ENCODE measurements around the gene PLCB1.
"Not testable (repeated sequence)": the region's sequence is repeated elsewhere in the genome, so short reads cannot be mapped to it uniquely, and the experiment has no call there.

PLCB1 gene

DNA sequence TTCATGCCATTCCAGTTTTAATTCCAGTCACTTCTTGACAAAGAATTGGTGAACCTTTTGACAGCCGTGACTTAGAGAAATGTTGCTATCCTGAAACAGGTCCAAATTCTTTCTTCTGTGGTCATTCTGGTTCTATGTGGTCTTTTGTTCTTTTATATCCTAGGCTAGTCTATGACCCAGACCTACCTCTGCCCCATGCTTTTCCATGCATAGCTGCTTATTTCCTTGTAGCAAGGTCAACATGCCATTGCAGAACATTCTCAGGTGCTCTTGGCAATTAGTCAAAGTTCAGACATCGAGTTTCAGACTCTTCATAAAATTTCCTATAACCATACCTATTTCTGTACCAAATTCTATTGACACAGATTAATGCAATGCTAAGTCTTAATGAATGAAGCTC is 202.6 kb downstream of the PLCB1 start:
- DNase-seq (ENCODE audit: low spot score): no peak

DNA sequence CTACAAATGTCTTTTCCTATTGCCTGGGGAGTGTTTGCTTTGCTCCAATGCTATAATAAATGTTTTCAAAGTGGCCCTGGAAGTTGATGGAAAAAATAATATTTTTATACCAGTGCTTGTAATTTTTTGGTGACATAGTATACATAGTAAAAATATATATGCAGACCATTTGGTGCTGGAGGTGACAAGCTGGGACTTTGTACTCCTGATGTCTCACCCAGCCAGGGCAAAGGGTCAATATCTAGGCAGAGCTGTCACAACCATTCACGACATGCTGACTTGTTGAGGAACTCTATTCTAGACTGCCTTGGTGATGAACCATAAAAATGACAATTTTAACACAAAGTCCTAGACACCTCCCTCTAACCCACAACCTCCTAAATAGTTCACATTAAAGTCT is 203.0 kb downstream of the PLCB1 start:
- DNase-seq (ENCODE audit: low spot score): no peak

DNA sequence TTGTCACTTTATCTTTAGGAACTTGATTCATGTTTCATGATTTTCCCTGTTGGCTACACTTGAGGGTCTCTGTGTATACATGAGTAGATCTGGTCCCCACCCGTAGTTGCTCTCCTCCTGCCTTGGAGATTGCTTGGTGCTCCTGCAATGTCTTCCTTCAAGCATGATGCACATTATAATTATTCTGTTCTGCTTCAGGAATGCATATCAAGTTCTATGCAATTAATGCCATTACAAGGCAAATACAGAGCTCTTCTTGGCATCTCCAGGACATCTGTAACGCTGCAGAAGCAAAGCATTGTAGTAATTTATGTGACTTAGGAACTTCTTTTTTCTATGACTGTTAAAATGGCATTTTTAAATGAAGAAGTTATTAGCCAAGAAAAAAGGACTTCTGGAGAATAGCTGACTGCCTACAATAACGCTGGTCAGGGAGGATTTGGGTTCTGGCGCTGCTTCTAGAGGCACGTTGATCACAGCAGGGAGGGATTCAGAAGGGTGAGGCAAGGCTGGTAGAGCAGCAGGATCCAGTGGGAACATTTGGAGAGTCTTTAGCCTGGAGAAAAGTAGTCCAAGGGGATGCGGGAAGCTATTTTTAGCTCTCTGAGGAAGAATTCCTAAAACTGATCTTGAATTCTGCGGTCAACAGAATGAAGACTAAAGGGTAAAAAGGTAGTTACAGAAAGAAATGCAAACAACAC is 203.6 kb downstream of the PLCB1 start:
- DNase-seq (ENCODE audit: low spot score): no peak

DNA sequence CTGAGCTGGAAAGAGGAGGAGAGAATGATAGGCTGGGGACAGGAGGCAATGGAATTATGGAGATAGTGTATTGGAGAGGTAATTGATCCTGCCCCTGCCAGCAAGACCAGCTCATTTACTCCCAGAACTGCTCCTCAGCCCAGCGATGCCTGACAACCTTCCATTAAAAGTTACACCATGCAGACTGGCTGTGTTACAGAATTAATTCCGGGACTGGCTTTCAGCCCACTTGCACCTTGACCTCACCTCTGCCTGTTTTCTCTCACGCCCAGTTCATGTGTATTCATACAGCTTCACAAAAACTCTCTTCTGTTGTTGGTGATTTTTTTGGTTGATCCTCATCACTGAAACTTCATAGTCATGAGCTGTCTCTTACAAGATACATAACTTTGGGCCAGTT is 207.3 kb downstream of the PLCB1 start:
- DNase-seq (ENCODE audit: low spot score): no peak

GRCh38 chr20:8342391-8342790 is 210.3 kb downstream of the PLCB1 start:
- no peak for DNase-seq (ENCODE audit: low spot score)

- no peak for DNase-seq (ENCODE audit: low spot score)
Measured at GRCh38 chr20:8344106-8344505, 212.0 kb downstream of the PLCB1 start.

DNA sequence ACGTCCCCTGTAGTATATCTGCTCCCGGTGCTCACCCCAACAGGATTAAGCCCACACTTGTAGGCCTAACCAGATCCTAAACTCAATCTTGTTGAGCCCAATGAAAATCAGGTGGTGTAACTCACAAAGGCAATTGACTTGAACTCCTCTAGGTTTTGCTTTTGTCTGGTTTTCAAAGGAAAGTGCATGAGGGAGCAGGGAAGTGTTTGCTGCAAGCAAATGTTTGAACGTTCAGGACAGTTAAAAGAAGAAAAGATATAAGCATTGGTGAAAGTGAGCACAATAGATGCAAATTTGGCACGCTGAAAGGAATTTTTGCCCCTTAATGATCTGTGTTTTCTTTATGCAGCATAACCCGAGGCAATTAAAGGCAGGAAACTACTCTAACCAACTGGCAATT is 212.6 kb downstream of the PLCB1 start:
- DNase-seq (ENCODE audit: low spot score): no peak

DNA sequence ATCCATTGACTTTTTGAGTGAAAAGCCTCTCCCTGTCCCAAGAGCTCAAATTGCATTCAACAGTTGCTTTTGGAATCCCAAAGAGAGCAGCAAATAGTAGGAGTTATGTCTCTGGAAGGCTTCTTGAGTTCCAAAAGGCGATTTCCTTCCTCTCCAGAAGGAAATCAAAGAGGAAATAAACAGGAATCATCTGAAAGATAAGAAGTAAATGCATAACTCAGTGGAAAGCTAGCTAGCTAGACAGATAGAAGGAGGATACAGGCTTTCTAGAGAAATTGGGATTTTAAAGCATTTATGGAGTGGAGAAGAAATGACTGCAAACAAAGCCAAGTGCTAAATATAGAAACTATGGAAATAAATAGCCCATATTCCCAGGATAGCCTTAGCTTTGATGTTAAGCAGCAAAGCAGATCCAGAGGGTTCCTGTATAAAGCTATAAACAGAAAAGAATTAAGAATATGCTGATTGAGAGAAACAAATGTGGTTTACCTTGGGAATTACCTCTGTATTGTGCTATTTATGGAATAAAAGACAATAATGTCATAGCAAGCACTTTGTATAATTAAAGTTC is 214.7 kb downstream of the PLCB1 start:
- DNase-seq (ENCODE audit: low spot score): no peak

- DNase-seq (ENCODE audit: low spot score): not testable (repeated sequence)
Measured at GRCh38 chr20:8350225-8350624, 218.2 kb downstream of the PLCB1 start.

DNA sequence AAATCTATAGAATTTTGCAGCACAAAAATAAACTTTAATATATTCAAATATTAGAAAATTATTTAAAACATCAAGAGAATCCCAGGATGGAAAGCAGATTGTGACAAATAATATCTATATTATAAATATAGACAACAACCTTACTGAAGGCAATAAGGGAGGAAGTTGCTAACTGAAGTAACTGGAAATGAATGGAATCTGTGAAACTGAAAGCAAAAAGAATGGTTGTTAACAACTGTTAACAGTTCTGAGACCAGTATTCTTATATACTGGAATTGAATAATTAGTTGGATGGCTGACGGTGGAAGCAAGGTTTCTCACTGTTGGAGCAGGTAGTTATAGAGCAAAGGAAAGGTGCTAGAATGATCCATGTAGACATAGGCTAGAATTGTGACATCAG is 220.4 kb downstream of the PLCB1 start:
- DNase-seq (ENCODE audit: low spot score): no peak

GRCh38 chr20:8353512-8353911 is 221.4 kb downstream of the PLCB1 start:
- DNase-seq (ENCODE audit: low spot score): no peak

DNA sequence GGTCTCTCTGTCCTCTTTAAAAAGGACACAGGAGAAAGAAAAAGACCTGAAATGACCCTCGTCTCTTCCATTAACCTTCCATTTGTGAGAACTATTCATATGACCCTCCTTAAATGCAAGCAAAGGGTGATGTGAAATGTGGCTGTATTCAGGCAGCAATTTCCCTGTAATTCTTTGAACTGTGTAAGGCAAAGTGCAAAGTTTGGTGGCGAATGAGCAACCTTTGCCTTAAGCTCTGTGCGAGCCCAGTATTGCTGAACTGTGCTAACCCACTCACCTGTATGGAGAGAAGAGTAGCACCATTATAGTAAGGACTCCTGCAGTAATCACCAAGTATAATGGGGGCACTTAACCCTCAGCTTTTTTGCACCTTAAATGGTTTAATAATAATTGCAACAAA is 223.4 kb downstream of the PLCB1 start:
- no peak for DNase-seq (ENCODE audit: low spot score)

DNA sequence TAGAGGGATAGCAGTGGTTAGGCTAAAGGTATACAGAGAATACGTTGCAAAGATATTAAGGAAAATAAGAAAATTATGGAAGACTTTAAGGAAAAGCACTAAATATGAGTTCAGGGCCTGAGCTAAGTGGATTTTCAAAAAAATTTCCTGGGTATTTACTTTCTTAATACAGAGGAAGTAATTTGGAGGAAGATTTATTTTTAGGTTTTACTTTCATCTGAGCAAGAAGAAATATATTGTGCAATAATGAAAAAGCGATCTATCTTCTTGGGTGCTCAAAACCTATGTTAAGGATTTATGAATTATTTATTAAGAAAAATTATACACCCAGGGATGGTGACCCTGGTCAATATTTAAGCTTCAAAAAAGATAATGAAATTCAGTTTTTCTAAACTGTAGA is 224.7 kb downstream of the PLCB1 start:
- no peak for DNase-seq (ENCODE audit: low spot score)

GRCh38 chr20:8357703-8358102 is 225.6 kb downstream of the PLCB1 start:
- DNase-seq (ENCODE audit: low spot score): no peak

GRCh38 chr20:8360035-8360434 is 228.0 kb downstream of the PLCB1 start:
- DNase-seq (ENCODE audit: low spot score): no peak

GRCh38 chr20:8361006-8361652 is 229.1 kb downstream of the PLCB1 start:
- no peak for DNase-seq (ENCODE audit: low spot score)

GRCh38 chr20:8361779-8362178 is 229.7 kb downstream of the PLCB1 start:
- DNase-seq (ENCODE audit: low spot score): no peak

DNA sequence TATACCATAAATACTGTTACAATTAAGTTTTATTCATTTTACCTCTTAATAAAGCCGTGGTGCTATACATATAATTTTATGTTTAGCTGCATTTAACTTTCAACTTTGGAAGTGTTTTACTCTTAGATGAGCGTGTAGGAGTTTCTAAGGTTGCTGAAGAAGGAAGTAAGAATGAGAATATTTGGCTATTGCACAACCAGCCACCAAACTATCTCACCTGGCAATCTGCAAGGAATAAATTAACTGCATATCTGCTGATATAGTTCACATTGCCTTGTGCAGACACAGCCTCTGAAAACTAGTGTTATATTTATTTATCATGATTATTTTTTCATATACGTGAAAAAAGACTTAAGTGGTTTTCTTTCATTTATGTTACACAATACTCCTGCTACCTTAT is 230.4 kb downstream of the PLCB1 start:
- DNase-seq (ENCODE audit: low spot score): no peak

DNA sequence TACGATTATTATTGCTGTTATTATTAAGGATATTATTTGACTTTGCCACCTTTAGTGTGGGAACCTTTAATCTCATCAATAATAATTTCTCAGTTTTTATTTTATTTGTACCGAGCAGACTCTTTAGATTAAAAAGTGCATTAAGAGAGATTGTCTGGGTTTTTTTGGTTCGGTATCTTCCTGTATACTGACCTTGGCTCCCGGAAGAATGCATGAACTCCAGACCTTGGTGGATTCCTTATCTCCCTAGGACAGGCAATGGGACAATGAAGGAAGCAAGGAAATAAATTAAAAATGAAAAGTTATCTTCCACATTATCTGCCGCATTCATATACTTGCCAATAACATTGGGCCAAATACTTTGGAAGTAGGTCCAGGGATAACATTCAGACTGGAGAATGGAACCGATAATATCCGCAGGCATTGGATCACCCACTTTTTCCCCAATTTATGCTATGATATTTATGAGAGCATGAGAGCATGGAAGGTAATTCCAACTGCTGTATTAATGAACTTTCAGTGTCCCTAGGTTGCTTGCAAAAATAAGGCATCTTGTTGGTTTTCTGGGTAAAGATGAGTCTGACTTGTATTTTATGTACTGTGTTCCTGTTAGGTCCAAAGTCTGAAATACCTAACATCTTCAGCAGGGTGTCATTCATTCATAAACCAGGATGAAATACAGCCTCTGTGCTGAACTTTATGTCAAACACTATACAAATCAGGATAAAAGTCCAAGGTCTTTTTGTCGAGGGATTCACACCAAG is 232.1 kb downstream of the PLCB1 start:
- DNase-seq (ENCODE audit: low spot score): no peak

DNA sequence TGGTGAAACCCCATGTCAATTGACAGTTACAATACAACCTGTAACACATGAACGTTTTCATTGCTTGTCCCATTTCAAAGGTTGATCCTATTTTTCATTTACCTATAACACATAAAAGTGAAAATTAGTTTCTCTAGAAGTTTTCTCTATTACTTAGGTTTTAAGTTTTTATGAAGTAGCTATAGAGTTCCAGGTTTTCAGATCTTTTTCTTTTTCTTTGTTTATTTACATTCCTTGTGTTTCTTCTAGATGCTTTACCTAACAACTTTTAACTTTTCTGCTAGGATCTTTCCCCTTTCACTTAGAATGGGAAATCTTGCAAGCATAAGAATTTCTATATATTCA is 232.6 kb downstream of the PLCB1 start:
- no peak for DNase-seq (ENCODE audit: low spot score)

- DNase-seq (ENCODE audit: low spot score): no peak
Measured at GRCh38 chr20:8365634-8366033, 233.6 kb downstream of the PLCB1 start.

DNA sequence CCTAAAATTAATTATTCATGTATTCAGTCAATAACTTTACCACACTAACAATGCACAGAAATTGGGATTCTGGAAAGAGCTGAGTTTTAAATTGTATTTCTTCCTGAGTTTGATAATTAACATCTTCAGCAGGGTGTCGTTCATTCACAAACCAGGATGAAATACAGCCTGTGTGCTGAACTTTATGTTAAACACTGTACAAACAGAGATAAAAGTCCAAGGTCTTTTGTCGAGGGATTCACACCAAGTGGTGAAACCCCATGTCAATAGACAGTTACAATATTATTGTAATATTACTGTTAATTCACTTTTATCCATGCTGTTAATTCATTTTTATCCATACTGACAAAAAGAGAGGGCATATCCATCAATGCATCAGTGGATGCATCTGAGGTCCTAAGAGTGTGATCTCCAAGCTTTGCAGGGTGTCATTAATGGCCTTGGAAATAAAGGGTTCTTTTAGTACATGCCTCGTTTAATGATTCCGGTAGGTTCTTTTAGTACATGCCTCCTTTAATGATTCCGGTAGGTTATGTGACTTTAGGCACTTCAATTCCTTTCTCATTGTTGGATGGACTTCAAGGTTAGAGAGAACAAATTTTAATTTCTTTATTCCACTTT is 234.3 kb downstream of the PLCB1 start:
- no peak for DNase-seq (ENCODE audit: low spot score)

- no peak for DNase-seq (ENCODE audit: low spot score)
Measured at GRCh38 chr20:8367689-8368088, 235.6 kb downstream of the PLCB1 start.

Measured in CD4-positive, alpha-beta T cell treated with Interleukin-15 for 4 hours (primary cell).